Osteocyte (in vitro differentiated cells): ENCODE results near the gene SH3BP2. TPM values are rescaled to one million over a fixed set of nuclear protein-coding genes. Genes with fewer than 3 reads are reported as not detected.

Experiments used
- DNase-seq: peaks from one replicate; pipeline ENCODE4 v3.0.0; 2021; ENCODE audit warnings: mixed read lengths; ENCODE audit not compliant: unreplicated experiment; ENCODE audit errors: extremely low spot score
- H3K27ac Mint-ChIP-seq: one replicate; pipeline ENCODE4 v1.8.0; 2021; ENCODE audit warnings: mild to moderate bottlenecking, mixed read lengths; ENCODE audit not compliant: unreplicated experiment
- H3K27me3 Mint-ChIP-seq: one replicate; pipeline ENCODE4 v1.8.0; 2021; ENCODE audit warnings: mixed read lengths; ENCODE audit not compliant: unreplicated experiment
- H3K36me3 Mint-ChIP-seq: one replicate; pipeline ENCODE4 v1.8.0; 2021; ENCODE audit warnings: mixed read lengths; ENCODE audit not compliant: unreplicated experiment
- H3K4me1 Mint-ChIP-seq: one replicate; pipeline ENCODE4 v1.8.0; 2021; ENCODE audit warnings: mixed read lengths; ENCODE audit not compliant: unreplicated experiment
- H3K4me3 Mint-ChIP-seq: one replicate; pipeline ENCODE4 v1.8.0; 2021; ENCODE audit warnings: mild to moderate bottlenecking, moderate library complexity, mixed read lengths; ENCODE audit not compliant: unreplicated experiment
- H3K9me3 Mint-ChIP-seq: one replicate; pipeline ENCODE4 v1.8.0; 2021; ENCODE audit warnings: mixed read lengths; ENCODE audit not compliant: unreplicated experiment
- CTCF ChIP-seq: fragments of 200-600 bp; sonication (generic); IDR thresholded peaks from 2 replicates; pipeline ENCODE4 v1.5.0; 2021; ENCODE audit warnings: antibody characterized with exemption, mild to moderate bottlenecking, moderate library complexity
- total RNA-seq: library from RNA; stranded (reverse); gene quantifications from 2 replicates; pipeline ENCODE4 v1.2.1, GENCODE V29; 2021

Gene SH3BP2
- total RNA-seq, 1 donor from 2014 or later = 110 TPM

GRCh38 chr4:2824329-2824835 is 31.5 kb downstream of the SH3BP2 start:
- TF ChIP-seq CTCF = no peak
- Mint-ChIP-seq H3K9me3 (no peaks in the 10 kb centered on the region), H3K27ac (no peak overlapping the region), H3K4me3 (no peak overlapping the region), H3K4me1 (peaks cover 12% of the 10 kb centered on the region), H3K36me3 (peaks cover 23% of the 10 kb centered on the region), H3K27me3 (no peaks in the 10 kb centered on the region)
- no peak for DNase-seq

- H3K36me3 Mint-ChIP-seq = peaks cover 23% of the 10 kb centered on the region
- H3K4me3 Mint-ChIP-seq = no peak overlapping the region
- H3K27me3 Mint-ChIP-seq = no peaks in the 10 kb centered on the region
- DNase-seq = no peak
- no peak overlapping the region for H3K27ac Mint-ChIP-seq
- no peak for TF ChIP-seq CTCF
- H3K9me3 Mint-ChIP-seq = no peaks in the 10 kb centered on the region
- peaks cover 9% of the 10 kb centered on the region for H3K4me1 Mint-ChIP-seq
These were observed 32.0 kb downstream of the SH3BP2 start for GRCh38 chr4:2824836-2825381.

GRCh38 chr4:2825740-2826139 is 32.9 kb downstream of the SH3BP2 start:
- Mint-ChIP-seq H3K9me3 (no peaks in the 10 kb centered on the region), H3K4me1 (peaks cover 7% of the 10 kb centered on the region), H3K27ac (no peak overlapping the region), H3K27me3 (no peaks in the 10 kb centered on the region), H3K4me3 (no peak overlapping the region), H3K36me3 (peaks cover 26% of the 10 kb centered on the region)
- no peak for DNase-seq
- TF ChIP-seq CTCF = no peak

GRCh38 chr4:2827071-2827873 is 34.4 kb downstream of the SH3BP2 start:
- Mint-ChIP-seq H3K4me3 (no peak overlapping the region), H3K27ac (no peak overlapping the region), H3K36me3 (peaks cover 33% of the 10 kb centered on the region)

More at GRCh38 chr4:2827071-2827873, 34.4 kb downstream of the SH3BP2 start:
- no peak for TF ChIP-seq CTCF
- Mint-ChIP-seq H3K4me1 (peaks cover 7% of the 10 kb centered on the region), H3K27me3 (no peaks in the 10 kb centered on the region), H3K9me3 (no peaks in the 10 kb centered on the region)
- DNase-seq = no peak
